GM23338 (cell line): ENCODE results near the gene UBE2J1. TPM values are rescaled to one million over a fixed set of nuclear protein-coding genes. Genes with fewer than 3 reads are reported as not detected.

Experiments
- ATAC-seq: fragments of 200-7000 bp; cut with Tn5 transposase; 3 replicates; pipeline ENCODE4 v1.9.1; 2020
- DNase-seq: peaks from one replicate; pipeline ENCODE4 v3.0.0-alpha.2; 2015; ENCODE audit warnings: low spot score
- H2AFZ ChIP-seq: fragments of 200-600 bp; sonication (generic); 2 replicates; pipeline ENCODE4 v1.8.0; 2016; ENCODE audit warnings: antibody characterized with exemption, mild to moderate bottlenecking, moderate library complexity
- H3F3A ChIP-seq: fragments of 200-600 bp; sonication (generic); replicated peaks from 2 replicates; pipeline ENCODE4 v1.8.0; 2017; ENCODE audit warnings: antibody characterized with exemption, mixed run types, low read depth
- H3K27ac ChIP-seq: fragments of 200-600 bp; sonication (generic); 2 replicates; pipeline ENCODE4 v1.6.1; 2016; ENCODE audit warnings: low read depth
- H3K27me3 ChIP-seq: fragments of 200-600 bp; sonication (generic); 2 replicates; pipeline ENCODE4 v1.8.0; 2016; ENCODE audit warnings: mild to moderate bottlenecking, mixed run types, moderate library complexity; ENCODE audit not compliant: insufficient read depth
- H3K36me3 ChIP-seq: fragments of 200-600 bp; sonication (generic); 2 replicates; pipeline ENCODE4 v1.8.0; 2016; ENCODE audit warnings: mild to moderate bottlenecking; ENCODE audit not compliant: insufficient read depth
- H3K4me1 ChIP-seq: fragments of 200-600 bp; sonication (generic); 2 replicates; pipeline ENCODE4 v1.8.0; 2016; ENCODE audit warnings: mild to moderate bottlenecking, moderate library complexity; ENCODE audit not compliant: insufficient read depth
- H3K4me2 ChIP-seq: fragments of 200-600 bp; sonication (generic); 2 replicates; pipeline ENCODE4 v1.7.1; 2017; ENCODE audit warnings: mixed run types
- H3K4me3 ChIP-seq: fragments of 200-600 bp; sonication (generic); 2 replicates; pipeline ENCODE4 v1.6.1; 2016; ENCODE audit warnings: mixed run types
- H3K79me2 ChIP-seq: fragments of 200-600 bp; sonication (generic); replicated peaks from 2 replicates; pipeline ENCODE4 v1.8.0; 2017; ENCODE audit warnings: mild to moderate bottlenecking; ENCODE audit not compliant: insufficient read depth
- H3K9me2 ChIP-seq: fragments of 200-600 bp; sonication (generic); 2 replicates; pipeline ENCODE4 v1.8.0; 2017; ENCODE audit not compliant: insufficient read depth
- H4K20me1 ChIP-seq: fragments of 200-600 bp; sonication (generic); replicated peaks from 2 replicates; pipeline ENCODE4 v1.8.0; 2017; ENCODE audit warnings: mild to moderate bottlenecking; ENCODE audit not compliant: insufficient read depth
- H3K27ac Mint-ChIP-seq: 2 replicates; pipeline ENCODE4 v1.8.0; 2020; ENCODE audit warnings: inconsistent platforms, mild to moderate bottlenecking, moderate library complexity, mixed read lengths
- H3K27me3 Mint-ChIP-seq: 3 replicates; pipeline ENCODE4 v1.8.0; 2022; ENCODE audit warnings: low read depth, mild to moderate bottlenecking, moderate library complexity, mixed read lengths, inconsistent platforms; ENCODE audit not compliant: insufficient read depth, poor library complexity
- H3K36me3 Mint-ChIP-seq: 3 replicates; pipeline ENCODE4 v1.8.0; 2021; ENCODE audit warnings: low read depth, mild to moderate bottlenecking, inconsistent platforms, moderate library complexity, mixed read lengths
- H3K4me1 Mint-ChIP-seq: 3 replicates; pipeline ENCODE4 v1.8.0; 2020; ENCODE audit warnings: mild to moderate bottlenecking, inconsistent platforms, mixed read lengths
- H3K4me3 Mint-ChIP-seq: 3 replicates; pipeline ENCODE4 v1.8.0; 2021; ENCODE audit warnings: moderate library complexity, mild to moderate bottlenecking, inconsistent platforms, mixed read lengths
- H3K9me3 Mint-ChIP-seq: 3 replicates; pipeline ENCODE4 v1.8.0; 2020; ENCODE audit warnings: moderate library complexity, mild to moderate bottlenecking, inconsistent platforms, mixed read lengths
- CREB1 ChIP-seq: fragments of 250-450 bp; sonication (Bioruptor Pico); IDR thresholded peaks from 2 replicates; pipeline ENCODE4 v1.5.0; 2020; ENCODE audit warnings: low read depth, mild to moderate bottlenecking, moderate library complexity
- EZH2 ChIP-seq: fragments of 200-600 bp; sonication (generic); IDR thresholded peaks from one replicate; pipeline ENCODE4 v1.8.0; 2017; ENCODE audit warnings: antibody characterized with exemption, mild to moderate bottlenecking, low read depth; ENCODE audit not compliant: unreplicated experiment
- EZH2phosphoT487 ChIP-seq: fragments of 200-600 bp; sonication (generic); IDR thresholded peaks from one replicate; pipeline ENCODE4 v1.8.1; 2018; ENCODE audit warnings: antibody characterized with exemption; ENCODE audit not compliant: unreplicated experiment
- JUNB ChIP-seq: IDR thresholded peaks from one replicate; pipeline ENCODE4 v1.6.1; 2016; ENCODE audit warnings: antibody characterized with exemption; ENCODE audit not compliant: unreplicated experiment
- NANOG ChIP-seq: IDR thresholded peaks from 2 replicates; pipeline ENCODE4 v1.6.1; 2016; ENCODE audit warnings: antibody characterized with exemption, borderline replicate concordance
- POLR2AphosphoS5 ChIP-seq: IDR thresholded peaks from 2 replicates; pipeline ENCODE4 v1.6.1; 2016; ENCODE audit warnings: antibody characterized with exemption, low read depth
- STAT1 ChIP-seq: IDR thresholded peaks from one replicate; pipeline ENCODE4 v1.6.1; 2016; ENCODE audit warnings: antibody characterized with exemption; ENCODE audit not compliant: unreplicated experiment
- ZNF114 ChIP-seq: fragments of 250-450 bp; sonication (Bioruptor Pico); IDR thresholded peaks from 2 replicates; pipeline ENCODE4 v1.5.0; 2020; ENCODE audit warnings: mild to moderate bottlenecking, moderate library complexity
- ZNF331 ChIP-seq: fragments of 250-450 bp; sonication (Bioruptor Pico); IDR thresholded peaks from 2 replicates; pipeline ENCODE4 v1.5.0; 2020; ENCODE audit warnings: low read depth, mild to moderate bottlenecking, moderate library complexity
- polyA plus RNA-seq: library from polyadenylated mRNA; unstranded; fragments of >200 nt; fragmentation: Nextera tagmentation; extraction: Ambion mirVana; gene quantifications from 2 replicates; pipeline ENCODE4 v1.2.1, GENCODE V29; 2016
- total RNA-seq: library from RNA; depleted of rRNA; stranded (reverse); fragments of >200 nt; shearing (Covaris generic); gene quantifications from 2 replicates; pipeline ENCODE4 v1.2.3, GENCODE V29; 2014
- TF ChIP-seq, protein P1 (sequence below): IDR thresholded peaks from one replicate; pipeline ENCODE4 v1.6.1; 2018; ENCODE audit warnings: antibody characterized with exemption; ENCODE audit not compliant: unreplicated experiment
- TF ChIP-seq, protein P2 (sequence below), 2 experiments: fragments of 200-600 bp in 1 of 2; sonication (generic) in 1 of 2; conservative IDR thresholded peaks; 2 replicates each; pipeline versions ENCODE4 v1.5.1 to v1.6.1; 2016 to 2017; ENCODE audit warnings: antibody characterized with exemption in 2 of 2, low read depth in 2 of 2, mild to moderate bottlenecking in 2 of 2, moderate library complexity in 1 of 2
- TF ChIP-seq, protein P3 (sequence below): IDR thresholded peaks from 2 replicates; pipeline ENCODE4 v1.6.1; 2016; ENCODE audit warnings: antibody characterized with exemption
- TF ChIP-seq, protein P4 (sequence below): fragments of 250-450 bp; sonication (Bioruptor Pico); IDR thresholded peaks from 2 replicates; pipeline ENCODE4 v1.5.0; 2020; ENCODE audit warnings: mild to moderate bottlenecking, moderate library complexity

The UBE2J1 gene
- total and polyA plus RNA-seq, 2 experiments from 2014 or later: 7.5 to 13.1 TPM

DNA sequence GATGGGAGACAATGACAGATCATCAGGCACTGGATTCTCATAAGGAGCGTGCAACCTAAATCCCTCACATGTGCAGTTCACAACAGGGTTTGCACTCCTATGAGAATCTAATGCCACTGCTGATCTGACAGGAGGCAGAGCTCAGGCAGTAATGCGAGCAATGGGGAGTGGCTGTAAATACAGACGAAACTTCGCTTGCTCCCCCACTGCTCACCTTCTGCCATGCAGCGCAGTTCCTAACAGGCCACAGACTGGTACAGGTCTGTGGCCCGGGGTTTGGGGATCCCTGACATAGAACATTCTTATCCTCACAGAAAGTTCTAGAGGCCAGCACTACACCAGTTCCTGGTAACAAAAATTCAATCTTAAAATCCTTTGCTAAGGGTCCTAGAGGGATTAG lies 36.3 kb upstream of the UBE2J1 start:
- no peaks in the 10 kb centered on the region for H3K36me3 ChIP-seq
- no peaks in the 10 kb centered on the region; the same call in 1 of the 2 replicates for H3K4me1 ChIP-seq
- no peak overlapping the region for H3K27ac Mint-ChIP-seq
- H3K27me3 ChIP-seq: no peaks in the 10 kb centered on the region
- no peaks in the 10 kb centered on the region; the same call in none of the 2 replicates for H4K20me1 ChIP-seq
- no peaks in the 10 kb centered on the region for H3K27me3 Mint-ChIP-seq
- no peaks in the 10 kb centered on the region for H3K9me3 Mint-ChIP-seq
- DNase-seq (no peak), ATAC-seq (no peak)
- H3K4me3 ChIP-seq: no peak overlapping the region
- no peak overlapping the region for H2AFZ ChIP-seq
- H3F3A ChIP-seq: no peaks in the 10 kb centered on the region
- H3K79me2 ChIP-seq: peaks cover 3% of the 10 kb centered on the region; the same call in 1 of the 2 replicates
- H3K27ac ChIP-seq: no peak overlapping the region
- H3K36me3 Mint-ChIP-seq: no peaks in the 10 kb centered on the region
- no peak overlapping the region for H3K4me3 Mint-ChIP-seq
- TF ChIP-seq POLR2AphosphoS5 (no peak), CREB1 (CRISPR knock-in tag) (no peak), EZH2phosphoT487 (no peak), EZH2 (no peak), STAT1 (no peak), NANOG (no peak), ZNF114 (no peak), JUNB (no peak), ZNF331 (CRISPR knock-in tag) (no peak)
- TF ChIP-seq, protein P1, sequence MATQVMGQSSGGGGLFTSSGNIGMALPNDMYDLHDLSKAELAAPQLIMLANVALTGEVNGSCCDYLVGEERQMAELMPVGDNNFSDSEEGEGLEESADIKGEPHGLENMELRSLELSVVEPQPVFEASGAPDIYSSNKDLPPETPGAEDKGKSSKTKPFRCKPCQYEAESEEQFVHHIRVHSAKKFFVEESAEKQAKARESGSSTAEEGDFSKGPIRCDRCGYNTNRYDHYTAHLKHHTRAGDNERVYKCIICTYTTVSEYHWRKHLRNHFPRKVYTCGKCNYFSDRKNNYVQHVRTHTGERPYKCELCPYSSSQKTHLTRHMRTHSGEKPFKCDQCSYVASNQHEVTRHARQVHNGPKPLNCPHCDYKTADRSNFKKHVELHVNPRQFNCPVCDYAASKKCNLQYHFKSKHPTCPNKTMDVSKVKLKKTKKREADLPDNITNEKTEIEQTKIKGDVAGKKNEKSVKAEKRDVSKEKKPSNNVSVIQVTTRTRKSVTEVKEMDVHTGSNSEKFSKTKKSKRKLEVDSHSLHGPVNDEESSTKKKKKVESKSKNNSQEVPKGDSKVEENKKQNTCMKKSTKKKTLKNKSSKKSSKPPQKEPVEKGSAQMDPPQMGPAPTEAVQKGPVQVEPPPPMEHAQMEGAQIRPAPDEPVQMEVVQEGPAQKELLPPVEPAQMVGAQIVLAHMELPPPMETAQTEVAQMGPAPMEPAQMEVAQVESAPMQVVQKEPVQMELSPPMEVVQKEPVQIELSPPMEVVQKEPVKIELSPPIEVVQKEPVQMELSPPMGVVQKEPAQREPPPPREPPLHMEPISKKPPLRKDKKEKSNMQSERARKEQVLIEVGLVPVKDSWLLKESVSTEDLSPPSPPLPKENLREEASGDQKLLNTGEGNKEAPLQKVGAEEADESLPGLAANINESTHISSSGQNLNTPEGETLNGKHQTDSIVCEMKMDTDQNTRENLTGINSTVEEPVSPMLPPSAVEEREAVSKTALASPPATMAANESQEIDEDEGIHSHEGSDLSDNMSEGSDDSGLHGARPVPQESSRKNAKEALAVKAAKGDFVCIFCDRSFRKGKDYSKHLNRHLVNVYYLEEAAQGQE: no peak
- TF ChIP-seq, protein P2, sequence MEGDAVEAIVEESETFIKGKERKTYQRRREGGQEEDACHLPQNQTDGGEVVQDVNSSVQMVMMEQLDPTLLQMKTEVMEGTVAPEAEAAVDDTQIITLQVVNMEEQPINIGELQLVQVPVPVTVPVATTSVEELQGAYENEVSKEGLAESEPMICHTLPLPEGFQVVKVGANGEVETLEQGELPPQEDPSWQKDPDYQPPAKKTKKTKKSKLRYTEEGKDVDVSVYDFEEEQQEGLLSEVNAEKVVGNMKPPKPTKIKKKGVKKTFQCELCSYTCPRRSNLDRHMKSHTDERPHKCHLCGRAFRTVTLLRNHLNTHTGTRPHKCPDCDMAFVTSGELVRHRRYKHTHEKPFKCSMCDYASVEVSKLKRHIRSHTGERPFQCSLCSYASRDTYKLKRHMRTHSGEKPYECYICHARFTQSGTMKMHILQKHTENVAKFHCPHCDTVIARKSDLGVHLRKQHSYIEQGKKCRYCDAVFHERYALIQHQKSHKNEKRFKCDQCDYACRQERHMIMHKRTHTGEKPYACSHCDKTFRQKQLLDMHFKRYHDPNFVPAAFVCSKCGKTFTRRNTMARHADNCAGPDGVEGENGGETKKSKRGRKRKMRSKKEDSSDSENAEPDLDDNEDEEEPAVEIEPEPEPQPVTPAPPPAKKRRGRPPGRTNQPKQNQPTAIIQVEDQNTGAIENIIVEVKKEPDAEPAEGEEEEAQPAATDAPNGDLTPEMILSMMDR (conservative IDR thresholded peaks at IDR 0.05; ENCODE audit: low read depth in 2 of 2): no peak
- TF ChIP-seq, protein P3, sequence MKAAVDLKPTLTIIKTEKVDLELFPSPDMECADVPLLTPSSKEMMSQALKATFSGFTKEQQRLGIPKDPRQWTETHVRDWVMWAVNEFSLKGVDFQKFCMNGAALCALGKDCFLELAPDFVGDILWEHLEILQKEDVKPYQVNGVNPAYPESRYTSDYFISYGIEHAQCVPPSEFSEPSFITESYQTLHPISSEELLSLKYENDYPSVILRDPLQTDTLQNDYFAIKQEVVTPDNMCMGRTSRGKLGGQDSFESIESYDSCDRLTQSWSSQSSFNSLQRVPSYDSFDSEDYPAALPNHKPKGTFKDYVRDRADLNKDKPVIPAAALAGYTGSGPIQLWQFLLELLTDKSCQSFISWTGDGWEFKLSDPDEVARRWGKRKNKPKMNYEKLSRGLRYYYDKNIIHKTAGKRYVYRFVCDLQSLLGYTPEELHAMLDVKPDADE: no peak
- TF ChIP-seq, protein P4, sequence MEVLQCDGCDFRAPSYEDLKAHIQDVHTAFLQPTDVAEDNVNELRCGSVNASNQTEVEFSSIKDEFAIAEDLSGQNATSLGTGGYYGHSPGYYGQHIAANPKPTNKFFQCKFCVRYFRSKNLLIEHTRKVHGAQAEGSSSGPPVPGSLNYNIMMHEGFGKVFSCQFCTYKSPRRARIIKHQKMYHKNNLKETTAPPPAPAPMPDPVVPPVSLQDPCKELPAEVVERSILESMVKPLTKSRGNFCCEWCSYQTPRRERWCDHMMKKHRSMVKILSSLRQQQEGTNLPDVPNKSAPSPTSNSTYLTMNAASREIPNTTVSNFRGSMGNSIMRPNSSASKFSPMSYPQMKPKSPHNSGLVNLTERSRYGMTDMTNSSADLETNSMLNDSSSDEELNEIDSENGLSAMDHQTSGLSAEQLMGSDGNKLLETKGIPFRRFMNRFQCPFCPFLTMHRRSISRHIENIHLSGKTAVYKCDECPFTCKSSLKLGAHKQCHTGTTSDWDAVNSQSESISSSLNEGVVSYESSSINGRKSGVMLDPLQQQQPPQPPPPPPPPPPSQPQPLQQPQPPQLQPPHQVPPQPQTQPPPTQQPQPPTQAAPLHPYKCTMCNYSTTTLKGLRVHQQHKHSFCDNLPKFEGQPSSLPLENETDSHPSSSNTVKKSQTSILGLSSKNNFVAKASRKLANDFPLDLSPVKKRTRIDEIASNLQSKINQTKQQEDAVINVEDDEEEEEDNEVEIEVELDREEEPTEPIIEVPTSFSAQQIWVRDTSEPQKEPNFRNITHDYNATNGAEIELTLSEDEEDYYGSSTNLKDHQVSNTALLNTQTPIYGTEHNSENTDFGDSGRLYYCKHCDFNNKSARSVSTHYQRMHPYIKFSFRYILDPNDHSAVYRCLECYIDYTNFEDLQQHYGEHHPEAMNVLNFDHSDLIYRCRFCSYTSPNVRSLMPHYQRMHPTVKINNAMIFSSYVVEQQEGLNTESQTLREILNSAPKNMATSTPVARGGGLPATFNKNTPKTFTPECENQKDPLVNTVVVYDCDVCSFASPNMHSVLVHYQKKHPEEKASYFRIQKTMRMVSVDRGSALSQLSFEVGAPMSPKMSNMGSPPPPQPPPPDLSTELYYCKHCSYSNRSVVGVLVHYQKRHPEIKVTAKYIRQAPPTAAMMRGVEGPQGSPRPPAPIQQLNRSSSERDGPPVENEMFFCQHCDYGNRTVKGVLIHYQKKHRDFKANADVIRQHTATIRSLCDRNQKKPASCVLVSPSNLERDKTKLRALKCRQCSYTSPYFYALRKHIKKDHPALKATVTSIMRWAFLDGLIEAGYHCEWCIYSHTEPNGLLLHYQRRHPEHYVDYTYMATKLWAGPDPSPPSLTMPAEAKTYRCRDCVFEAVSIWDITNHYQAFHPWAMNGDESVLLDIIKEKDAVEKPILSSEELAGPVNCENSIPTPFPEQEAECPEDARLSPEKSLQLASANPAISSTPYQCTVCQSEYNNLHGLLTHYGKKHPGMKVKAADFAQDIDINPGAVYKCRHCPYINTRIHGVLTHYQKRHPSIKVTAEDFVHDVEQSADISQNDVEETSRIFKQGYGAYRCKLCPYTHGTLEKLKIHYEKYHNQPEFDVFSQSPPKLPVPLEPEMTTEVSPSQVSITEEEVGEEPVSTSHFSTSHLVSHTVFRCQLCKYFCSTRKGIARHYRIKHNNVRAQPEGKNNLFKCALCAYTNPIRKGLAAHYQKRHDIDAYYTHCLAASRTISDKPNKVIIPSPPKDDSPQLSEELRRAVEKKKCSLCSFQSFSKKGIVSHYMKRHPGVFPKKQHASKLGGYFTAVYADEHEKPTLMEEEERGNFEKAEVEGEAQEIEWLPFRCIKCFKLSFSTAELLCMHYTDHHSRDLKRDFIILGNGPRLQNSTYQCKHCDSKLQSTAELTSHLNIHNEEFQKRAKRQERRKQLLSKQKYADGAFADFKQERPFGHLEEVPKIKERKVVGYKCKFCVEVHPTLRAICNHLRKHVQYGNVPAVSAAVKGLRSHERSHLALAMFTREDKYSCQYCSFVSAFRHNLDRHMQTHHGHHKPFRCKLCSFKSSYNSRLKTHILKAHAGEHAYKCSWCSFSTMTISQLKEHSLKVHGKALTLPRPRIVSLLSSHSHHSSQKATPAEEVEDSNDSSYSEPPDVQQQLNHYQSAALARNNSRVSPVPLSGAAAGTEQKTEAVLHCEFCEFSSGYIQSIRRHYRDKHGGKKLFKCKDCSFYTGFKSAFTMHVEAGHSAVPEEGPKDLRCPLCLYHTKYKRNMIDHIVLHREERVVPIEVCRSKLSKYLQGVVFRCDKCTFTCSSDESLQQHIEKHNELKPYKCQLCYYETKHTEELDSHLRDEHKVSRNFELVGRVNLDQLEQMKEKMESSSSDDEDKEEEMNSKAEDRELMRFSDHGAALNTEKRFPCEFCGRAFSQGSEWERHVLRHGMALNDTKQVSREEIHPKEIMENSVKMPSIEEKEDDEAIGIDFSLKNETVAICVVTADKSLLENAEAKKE (CRISPR knock-in tag): no peak
- no peak overlapping the region for H3K4me2 ChIP-seq
- no peaks in the 10 kb centered on the region; the same call in 1 of the 2 replicates for H3K9me2 ChIP-seq
- peaks cover 7% of the 10 kb centered on the region; the same call in 2 of the 3 replicates for H3K4me1 Mint-ChIP-seq
